HFFc6 (cell line): ENCODE results near the gene CPNE2. TPM values are rescaled to one million over a fixed set of nuclear protein-coding genes. Genes with fewer than 3 reads are reported as not detected.
"Not testable (repeated sequence)": the region's sequence is repeated elsewhere in the genome, so short reads cannot be mapped to it uniquely, and the experiment has no call there.

Source experiments
- DNase-seq: peaks from one replicate; pipeline ENCODE4 v3.0.0-alpha.2; 2018
- H3K27ac Mint-ChIP-seq: 2 replicates; pipeline ENCODE4 v1.8.0; 2020; ENCODE audit warnings: mild to moderate bottlenecking, mixed read lengths
- H3K27me3 Mint-ChIP-seq: 2 replicates; pipeline ENCODE4 v1.8.0; 2021; ENCODE audit warnings: mild to moderate bottlenecking, moderate library complexity, mixed read lengths; ENCODE audit not compliant: insufficient read depth
- H3K36me3 Mint-ChIP-seq: 2 replicates; pipeline ENCODE4 v1.8.0; 2021; ENCODE audit warnings: low read depth, mixed read lengths
- H3K4me1 Mint-ChIP-seq: 2 replicates; pipeline ENCODE4 v1.8.0; 2020; ENCODE audit warnings: low read depth, mixed read lengths
- H3K4me3 Mint-ChIP-seq: 2 replicates; pipeline ENCODE4 v1.8.0; 2020; ENCODE audit warnings: mild to moderate bottlenecking, moderate library complexity, mixed read lengths
- H3K9me3 Mint-ChIP-seq: 2 replicates; pipeline ENCODE4 v1.8.0; 2020; ENCODE audit warnings: mild to moderate bottlenecking, mixed read lengths
- CTCF ChIP-seq: fragments of 200-600 bp; sonication (generic); IDR thresholded peaks from 2 replicates; pipeline ENCODE4 v1.5.0; 2021; ENCODE audit warnings: antibody characterized with exemption, mild to moderate bottlenecking
- total RNA-seq, 6 experiments: library from RNA; stranded (reverse); fragmentation: NEBNext Ultra II Directional; extraction: Animal tissue kit (Norgen Biotek cat#: 25700); gene quantifications; 2 replicates in 1 of 6; 3 replicates in 5 of 6; pipeline ENCODE4 v1.2.3, GENCODE V29; 2021

The CPNE2 gene
- total RNA-seq, 6 experiments from 2014 or later, result 13.0 to 29.6 (median 23.3) TPM

GRCh38 chr16:57055671-57056070, 36.7 kb upstream of the CPNE2 start:
- H3K36me3 Mint-ChIP-seq, result peaks cover 18% of the 10 kb centered on the region
- peaks cover 3% of the 10 kb centered on the region for H3K27me3 Mint-ChIP-seq
- DNase-seq, result no peak
- H3K4me3 Mint-ChIP-seq, result no peak overlapping the region
- no peak for TF ChIP-seq CTCF
- H3K27ac Mint-ChIP-seq, result no peak overlapping the region
- no peaks in the 10 kb centered on the region for H3K9me3 Mint-ChIP-seq
- H3K4me1 Mint-ChIP-seq, result peaks cover 8% of the 10 kb centered on the region

GRCh38 chr16:57058291-57058861, 34.0 kb upstream of the CPNE2 start:
- H3K27me3 Mint-ChIP-seq, result peaks cover 3% of the 10 kb centered on the region
- no peak overlapping the region for H3K4me3 Mint-ChIP-seq
- TF ChIP-seq CTCF, result no peak
- peaks cover 28% of the 10 kb centered on the region for H3K4me1 Mint-ChIP-seq
- H3K27ac Mint-ChIP-seq, result no peak overlapping the region
- no peaks in the 10 kb centered on the region for H3K9me3 Mint-ChIP-seq
- no peak for DNase-seq
- peaks cover 22% of the 10 kb centered on the region for H3K36me3 Mint-ChIP-seq

GRCh38 chr16:57060323-57061083, 31.9 kb upstream of the CPNE2 start:
- Mint-ChIP-seq H3K4me1 (peaks cover 28% of the 10 kb centered on the region), H3K4me3 (no peak overlapping the region), H3K36me3 (peaks cover 17% of the 10 kb centered on the region), H3K9me3 (no peaks in the 10 kb centered on the region), H3K27ac (peak overlapping the region; percentile 72), H3K27me3 (peaks cover 3% of the 10 kb centered on the region)
- TF ChIP-seq CTCF, result no peak
- DNase-seq, result no peak

- Mint-ChIP-seq H3K9me3 (no peaks in the 10 kb centered on the region), H3K4me1 (peaks cover 28% of the 10 kb centered on the region), H3K36me3 (peaks cover 17% of the 10 kb centered on the region), H3K27me3 (peaks cover 3% of the 10 kb centered on the region), H3K4me3 (no peak overlapping the region; the same call in 1 of the 2 replicates), H3K27ac (peak overlapping the region; percentile 72)
- peak; percentile 83 for DNase-seq
- no peak for TF ChIP-seq CTCF
Observed at GRCh38 chr16:57061084-57061905, 31.1 kb upstream of the CPNE2 start.

GRCh38 chr16:57062329-57062728, 30.1 kb upstream of the CPNE2 start:
- Mint-ChIP-seq H3K4me1 (peaks cover 28% of the 10 kb centered on the region), H3K4me3 (no peak overlapping the region), H3K36me3 (peaks cover 17% of the 10 kb centered on the region), H3K27me3 (peaks cover 4% of the 10 kb centered on the region), H3K27ac (peak overlapping the region; percentile 72), H3K9me3 (no peaks in the 10 kb centered on the region)
- no peak for TF ChIP-seq CTCF
- DNase-seq, result no peak

GRCh38 chr16:57063189-57063588, 29.2 kb upstream of the CPNE2 start:
- not testable (repeated sequence) for H3K9me3 Mint-ChIP-seq, H3K27me3 Mint-ChIP-seq, DNase-seq, H3K27ac Mint-ChIP-seq, H3K4me3 Mint-ChIP-seq
- peaks cover 11% of the 10 kb centered on the region for H3K36me3 Mint-ChIP-seq
- peaks cover 28% of the 10 kb centered on the region for H3K4me1 Mint-ChIP-seq
